ACC112 (cell line): ENCODE results near the gene GORASP2.
"Not testable (repeated sequence)": the region's sequence is repeated elsewhere in the genome, so short reads cannot be mapped to it uniquely, and the experiment has no call there.

Experiments used
- H2AFZ ChIP-seq: fragments of 200-600 bp; sonication (generic); one replicate; pipeline ENCODE4 v1.6.0; 2017; ENCODE audit warnings: antibody characterized with exemption, low read length; ENCODE audit not compliant: unreplicated experiment
- H3K27ac ChIP-seq: fragments of 200-600 bp; sonication (generic); 2 replicates; pipeline ENCODE4 v1.5.1; 2014; ENCODE audit warnings: low read depth, mild to moderate bottlenecking, antibody characterized with exemption, low read length, moderate library complexity
- H3K27me3 ChIP-seq: fragments of 200-600 bp; sonication (generic); 2 replicates; pipeline ENCODE4 v1.6.1; 2014; ENCODE audit warnings: mild to moderate bottlenecking, antibody characterized with exemption, low read length, moderate library complexity, mixed read lengths; ENCODE audit not compliant: insufficient read depth
- H3K36me3 ChIP-seq: fragments of 200-600 bp; sonication (generic); 2 replicates; pipeline ENCODE4 v1.6.1; 2016; ENCODE audit warnings: mild to moderate bottlenecking, antibody characterized with exemption, low read length, moderate library complexity, mixed read lengths; ENCODE audit not compliant: insufficient read depth
- H3K4me1 ChIP-seq: fragments of 200-600 bp; sonication (generic); one replicate; pipeline ENCODE4 v1.6.1; 2016; ENCODE audit warnings: low read length, mixed read lengths; ENCODE audit not compliant: insufficient read depth, unreplicated experiment, control insufficient read depth
- H3K4me3 ChIP-seq: fragments of 200-600 bp; sonication (generic); 2 replicates; pipeline ENCODE4 v1.5.1; 2014; ENCODE audit warnings: mild to moderate bottlenecking, low read depth, low read length
- H3K79me2 ChIP-seq: fragments of 200-600 bp; sonication (generic); one replicate; pipeline ENCODE4 v1.6.0; 2016; ENCODE audit warnings: low read length; ENCODE audit not compliant: control insufficient read depth, unreplicated experiment, insufficient read depth

Gene GORASP2

DNA sequence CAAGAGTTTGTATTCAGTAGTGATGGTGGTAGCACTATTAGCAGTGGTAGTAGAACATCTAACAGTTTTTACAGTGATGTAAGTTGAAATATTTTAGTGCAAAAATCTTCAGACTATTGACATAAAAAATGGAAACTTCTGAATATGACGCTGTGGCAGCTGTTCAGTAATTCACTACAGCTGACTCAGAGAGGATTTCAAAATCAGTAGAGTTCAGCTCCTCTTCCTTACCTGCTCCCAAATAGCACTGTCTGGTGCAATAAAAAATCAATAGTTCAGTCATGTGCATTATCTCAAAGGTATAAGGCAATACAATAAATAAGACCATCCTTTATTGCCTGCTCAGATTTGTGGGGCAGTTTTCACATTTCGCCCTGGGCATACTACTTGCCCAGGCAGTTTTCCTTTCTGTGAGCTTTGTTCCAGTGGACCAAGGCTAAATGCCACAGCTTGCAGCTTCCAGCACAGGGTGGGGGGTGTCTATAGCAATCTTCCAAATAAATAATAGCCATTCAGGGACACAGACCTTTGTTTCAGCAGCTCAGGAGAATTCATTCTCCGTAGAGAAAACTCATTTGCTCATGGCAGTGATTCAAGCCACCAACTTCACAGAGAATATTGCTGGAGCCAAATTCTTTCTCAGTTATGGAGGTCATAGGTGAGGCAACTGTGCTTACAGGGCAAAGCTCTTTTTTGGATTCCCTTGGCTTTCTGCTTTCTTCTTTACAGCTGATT lies 33.9 kb upstream of the GORASP2 start:
- no peaks in the 10 kb centered on the region for H3K36me3 ChIP-seq

DNA sequence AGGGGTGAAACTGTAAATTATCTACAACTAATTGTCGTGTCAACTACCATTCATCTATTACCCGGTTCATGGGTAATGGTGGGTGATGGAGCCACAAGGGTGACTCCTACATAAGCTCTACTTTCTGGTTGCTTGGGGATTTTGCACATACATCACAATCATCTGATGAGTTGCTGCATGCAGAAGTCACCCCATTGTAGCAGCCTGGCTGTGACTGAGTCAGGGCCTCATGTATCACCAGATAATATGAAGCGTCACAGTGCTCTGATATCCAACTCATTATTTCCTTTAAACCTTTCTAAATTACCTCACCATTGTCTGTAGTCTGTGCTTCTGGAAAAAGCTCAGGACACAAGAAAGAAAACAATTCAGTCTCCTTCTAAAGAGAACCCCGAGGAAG lies 32.4 kb upstream of the GORASP2 start:
- Histone ChIP-seq H3K4me3 (no peak overlapping the region), H3K36me3 (no peaks in the 10 kb centered on the region), H2AFZ (no peak overlapping the region), H3K27me3 (no peaks in the 10 kb centered on the region), H3K4me1 (peaks cover 12% of the 10 kb centered on the region), H3K27ac (no peak overlapping the region), H3K79me2 (no peaks in the 10 kb centered on the region)

More for the DNA sequence above, 33.9 kb upstream of the GORASP2 start:
- Histone ChIP-seq H3K27me3 (peaks cover 8% of the 10 kb centered on the region; the same call in 1 of the 2 replicates), H3K79me2 (no peaks in the 10 kb centered on the region), H2AFZ (no peak overlapping the region), H3K4me3 (peak overlapping the region; percentile 24; the same call in 1 of the 2 replicates), H3K4me1 (peaks cover 12% of the 10 kb centered on the region), H3K27ac (no peak overlapping the region)

- Histone ChIP-seq H2AFZ (no peak overlapping the region), H3K27me3 (0 out of 2 replicates have a peak, but pooled peaks cover 4% of the 10 kb centered on the region), H3K79me2 (no peaks in the 10 kb centered on the region), H3K27ac (no peak overlapping the region), H3K4me3 (no peak overlapping the region), H3K4me1 (peaks cover 12% of the 10 kb centered on the region), H3K36me3 (no peaks in the 10 kb centered on the region)
Observed at GRCh38 chr2:170897108-170897507, 31.9 kb upstream of the GORASP2 start.

- H3K36me3 ChIP-seq: no peaks in the 10 kb centered on the region
- no peak overlapping the region for H2AFZ ChIP-seq
- peaks cover 38% of the 10 kb centered on the region; the same call in 1 of the 2 replicates for H3K27me3 ChIP-seq
- no peaks in the 10 kb centered on the region for H3K79me2 ChIP-seq
- no peaks in the 10 kb centered on the region for H3K4me1 ChIP-seq
- no peak overlapping the region for H3K4me3 ChIP-seq
- no peak overlapping the region for H3K27ac ChIP-seq
Observed at GRCh38 chr2:170905864-170906263, 23.2 kb upstream of the GORASP2 start.

DNA sequence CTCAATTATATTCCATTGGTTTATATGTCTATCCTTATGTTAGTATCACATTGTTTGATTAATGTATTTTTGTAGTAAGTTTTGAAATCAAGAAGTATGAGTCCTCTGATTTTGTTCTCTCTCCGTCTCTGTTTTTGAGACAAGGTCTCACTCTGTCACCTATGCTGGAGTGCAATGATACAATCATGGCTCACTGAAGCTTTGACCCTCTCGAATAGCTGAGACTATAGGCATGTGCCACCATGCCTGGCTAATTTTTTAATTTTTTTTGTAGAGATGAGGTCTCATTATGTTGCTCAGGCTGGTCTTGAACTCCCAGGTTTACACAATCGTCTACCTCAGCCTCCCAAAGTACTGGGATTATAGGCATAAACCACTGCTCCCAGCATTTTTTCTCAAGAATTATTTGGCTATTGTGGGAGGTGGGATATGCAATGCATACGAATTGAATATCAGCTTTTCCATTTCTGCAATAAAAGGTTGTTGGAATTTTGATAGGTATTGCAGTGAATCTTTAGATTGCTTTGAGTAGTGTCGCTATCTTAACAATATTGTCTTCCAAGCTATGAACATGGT lies 17.7 kb upstream of the GORASP2 start:
- Histone ChIP-seq H3K4me1 (no peaks in the 10 kb centered on the region), H2AFZ (no peak overlapping the region), H3K27ac (no peak overlapping the region), H3K4me3 (no peak overlapping the region), H3K79me2 (no peaks in the 10 kb centered on the region), H3K27me3 (peaks cover 5% of the 10 kb centered on the region; the same call in 1 of the 2 replicates), H3K36me3 (no peaks in the 10 kb centered on the region)

DNA sequence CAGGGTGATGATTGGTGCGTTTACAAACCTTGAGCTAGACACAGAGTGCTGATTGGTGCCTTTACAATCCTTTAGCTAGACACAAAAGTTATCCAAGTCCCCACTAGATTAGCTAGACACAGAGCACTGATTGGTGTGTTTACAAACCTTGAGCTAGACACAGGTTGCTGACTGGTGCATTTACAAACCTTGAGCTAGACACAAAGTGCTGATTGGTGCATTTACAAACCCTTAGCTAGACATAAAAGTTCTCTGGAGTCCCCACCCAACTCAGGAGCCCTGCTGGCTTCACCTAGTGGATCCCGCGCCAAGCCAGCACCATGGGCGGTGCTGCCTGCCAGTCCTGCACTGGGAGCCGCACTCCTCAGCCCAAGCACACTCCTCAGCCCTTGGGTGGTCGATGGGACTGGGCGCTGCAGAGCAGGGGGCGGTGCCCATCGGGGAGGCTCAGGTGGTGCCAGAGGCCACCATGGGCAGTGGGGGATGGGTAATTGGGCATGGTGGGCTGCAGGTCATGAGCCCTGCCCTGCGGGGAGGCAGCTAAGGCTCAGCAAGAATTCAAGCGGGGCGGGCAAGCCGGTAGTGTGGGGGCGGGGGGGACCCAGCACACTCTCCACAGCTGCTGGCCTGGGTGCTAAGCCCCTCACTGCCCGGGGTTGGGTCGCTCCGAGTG lies 13.9 kb upstream of the GORASP2 start:
- not testable (repeated sequence) for H3K27ac ChIP-seq, H3K4me1 ChIP-seq, H3K79me2 ChIP-seq, H2AFZ ChIP-seq, H3K27me3 ChIP-seq, H3K36me3 ChIP-seq, H3K4me3 ChIP-seq

- Histone ChIP-seq H3K27me3 (no peaks in the 10 kb centered on the region), H3K4me3 (no peak overlapping the region), H3K27ac (no peak overlapping the region), H3K4me1 (no peaks in the 10 kb centered on the region), H3K36me3 (no peaks in the 10 kb centered on the region), H3K79me2 (no peaks in the 10 kb centered on the region), H2AFZ (no peak overlapping the region)
Observed at GRCh38 chr2:170917219-170917913, 11.7 kb upstream of the GORASP2 start.

- Histone ChIP-seq H3K4me3 (no peak overlapping the region), H3K4me1 (no peaks in the 10 kb centered on the region), H3K36me3 (no peaks in the 10 kb centered on the region), H2AFZ (no peak overlapping the region), H3K27ac (no peak overlapping the region), H3K79me2 (no peaks in the 10 kb centered on the region), H3K27me3 (no peaks in the 10 kb centered on the region)
Observed at GRCh38 chr2:170917957-170918356, 11.1 kb upstream of the GORASP2 start.

GRCh38 chr2:170921873-170922272 lies 7.2 kb upstream of the GORASP2 start:
- not testable (repeated sequence) for H3K27ac ChIP-seq, H3K4me1 ChIP-seq, H3K36me3 ChIP-seq, H3K4me3 ChIP-seq, H2AFZ ChIP-seq, H3K27me3 ChIP-seq, H3K79me2 ChIP-seq

DNA sequence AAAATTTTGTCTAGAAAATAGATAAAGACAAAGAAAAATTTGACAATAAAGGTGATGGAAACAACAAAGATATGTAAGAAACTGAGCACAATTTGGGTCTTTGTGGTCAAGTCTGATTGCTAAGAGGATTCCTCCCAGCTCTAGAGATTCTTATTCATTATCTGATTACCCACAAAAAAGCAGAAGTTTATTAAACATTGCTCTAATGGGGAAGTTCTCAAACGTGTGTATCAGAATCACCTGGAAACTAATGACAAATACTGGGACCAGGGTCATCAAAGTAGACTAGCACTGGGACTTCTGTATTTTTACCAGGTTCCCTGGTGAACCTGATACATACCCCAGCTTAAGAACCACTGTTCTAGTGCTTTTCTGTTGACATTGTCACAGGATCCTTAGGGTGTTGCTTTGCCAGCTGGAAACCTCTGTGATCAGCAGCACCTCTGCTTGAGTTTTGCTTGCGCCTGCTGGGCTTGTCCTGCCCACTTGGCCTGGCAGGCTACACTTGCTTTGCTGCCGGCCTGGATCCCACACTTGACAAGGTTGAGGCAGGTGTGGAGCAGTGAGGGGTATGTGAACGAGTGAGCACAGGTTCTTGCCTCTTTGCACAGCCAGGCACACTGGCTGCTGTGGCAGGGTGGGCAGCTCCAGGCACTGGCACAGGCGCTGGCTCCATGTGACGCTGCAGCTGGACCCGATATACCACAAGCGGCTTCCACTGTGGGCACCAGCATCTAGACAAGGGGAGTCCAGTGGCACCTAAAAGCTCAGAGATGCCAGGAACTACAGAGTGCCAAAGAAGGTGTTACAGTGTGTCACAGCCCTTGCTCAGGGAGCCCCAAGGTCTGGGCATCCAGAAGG lies 6.2 kb upstream of the GORASP2 start:
- Histone ChIP-seq H3K36me3 (no peaks in the 10 kb centered on the region), H3K4me3 (no peak overlapping the region), H3K4me1 (no peaks in the 10 kb centered on the region), H3K79me2 (no peaks in the 10 kb centered on the region), H3K27ac (no peak overlapping the region), H2AFZ (no peak overlapping the region), H3K27me3 (no peaks in the 10 kb centered on the region)
